ENCODE data around the gene DNAH6. TPM values are rescaled to one million over a fixed set of nuclear protein-coding genes. Genes with fewer than 3 reads are reported as not detected.

DNAH6 gene
- total RNA-seq, 1 experiment from 2014 or later: 0.39 TPM

DNA sequence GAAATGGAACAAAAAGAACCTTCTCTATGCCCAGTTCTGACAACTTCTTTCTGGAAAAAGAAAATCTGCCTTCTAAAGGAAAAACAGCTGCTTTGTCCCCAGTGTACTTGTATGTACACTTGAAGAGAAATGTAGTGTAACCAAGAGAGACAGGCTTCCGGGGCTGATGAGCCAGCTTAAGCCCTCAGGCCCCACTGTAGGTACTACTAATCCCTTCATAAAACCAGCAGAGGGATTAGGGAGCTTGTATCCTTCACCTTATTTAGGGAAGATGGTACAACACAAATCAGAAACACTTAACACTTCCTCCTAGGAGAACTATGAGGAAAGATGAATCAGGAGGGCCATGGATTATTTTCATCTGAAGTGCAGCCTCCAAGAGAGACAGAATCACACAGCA is 38.4 kb upstream of the DNAH6 start (continued):
- no peak for TF ChIP-seq JAZF1 (CRISPR knock-in tag; IDR thresholded peaks at IDR 0.05)
- TF ChIP-seq SMAD4 (CRISPR knock-in tag; IDR thresholded peaks at IDR 0.05): no peak
- TF ChIP-seq CTCF (IDR thresholded peaks at IDR 0.05): no peak
- TF ChIP-seq, protein P1, sequence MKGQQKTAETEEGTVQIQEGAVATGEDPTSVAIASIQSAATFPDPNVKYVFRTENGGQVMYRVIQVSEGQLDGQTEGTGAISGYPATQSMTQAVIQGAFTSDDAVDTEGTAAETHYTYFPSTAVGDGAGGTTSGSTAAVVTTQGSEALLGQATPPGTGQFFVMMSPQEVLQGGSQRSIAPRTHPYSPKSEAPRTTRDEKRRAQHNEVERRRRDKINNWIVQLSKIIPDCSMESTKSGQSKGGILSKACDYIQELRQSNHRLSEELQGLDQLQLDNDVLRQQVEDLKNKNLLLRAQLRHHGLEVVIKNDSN (CRISPR knock-in tag; IDR thresholded peaks at IDR 0.05): no peak
- TF ChIP-seq, protein P2, sequence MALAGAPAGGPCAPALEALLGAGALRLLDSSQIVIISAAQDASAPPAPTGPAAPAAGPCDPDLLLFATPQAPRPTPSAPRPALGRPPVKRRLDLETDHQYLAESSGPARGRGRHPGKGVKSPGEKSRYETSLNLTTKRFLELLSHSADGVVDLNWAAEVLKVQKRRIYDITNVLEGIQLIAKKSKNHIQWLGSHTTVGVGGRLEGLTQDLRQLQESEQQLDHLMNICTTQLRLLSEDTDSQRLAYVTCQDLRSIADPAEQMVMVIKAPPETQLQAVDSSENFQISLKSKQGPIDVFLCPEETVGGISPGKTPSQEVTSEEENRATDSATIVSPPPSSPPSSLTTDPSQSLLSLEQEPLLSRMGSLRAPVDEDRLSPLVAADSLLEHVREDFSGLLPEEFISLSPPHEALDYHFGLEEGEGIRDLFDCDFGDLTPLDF (CRISPR knock-in tag; IDR thresholded peaks at IDR 0.05): no peak
- TF ChIP-seq ZNF232 (CRISPR knock-in tag; IDR thresholded peaks at IDR 0.05): no peak
- TF ChIP-seq STAT6 (CRISPR knock-in tag; conservative IDR thresholded peaks at IDR 0.05; ENCODE audit: low read depth): no peak
- no peak for TF ChIP-seq SOX15 (CRISPR knock-in tag; IDR thresholded peaks at IDR 0.05)
- TF ChIP-seq MYBL2 (CRISPR knock-in tag; IDR thresholded peaks at IDR 0.05): no peak
- TF ChIP-seq KAT7 (CRISPR knock-in tag; IDR thresholded peaks at IDR 0.05; ENCODE audit: borderline replicate concordance): no peak

GRCh38 chr2:84478867-84479266 is 37.4 kb upstream of the DNAH6 start:
- H3K4me3 Mint-ChIP-seq: no peak overlapping the region
- TF ChIP-seq SP1 (CRISPR knock-in tag; conservative IDR thresholded peaks at IDR 0.05) (no peak), NFYB (CRISPR knock-in tag; conservative IDR thresholded peaks at IDR 0.05; ENCODE audit: low read depth) (no peak), MXD4 (CRISPR knock-in tag; IDR thresholded peaks at IDR 0.05; ENCODE audit: borderline replicate concordance) (no peak), NFE2L1 (CRISPR knock-in tag; IDR thresholded peaks at IDR 0.05) (no peak), ZNF281 (CRISPR knock-in tag; IDR thresholded peaks at IDR 0.05) (no peak), CBFB (CRISPR knock-in tag; IDR thresholded peaks at IDR 0.05; ENCODE audit: low read depth) (no peak)
- TF ChIP-seq, protein P3, sequence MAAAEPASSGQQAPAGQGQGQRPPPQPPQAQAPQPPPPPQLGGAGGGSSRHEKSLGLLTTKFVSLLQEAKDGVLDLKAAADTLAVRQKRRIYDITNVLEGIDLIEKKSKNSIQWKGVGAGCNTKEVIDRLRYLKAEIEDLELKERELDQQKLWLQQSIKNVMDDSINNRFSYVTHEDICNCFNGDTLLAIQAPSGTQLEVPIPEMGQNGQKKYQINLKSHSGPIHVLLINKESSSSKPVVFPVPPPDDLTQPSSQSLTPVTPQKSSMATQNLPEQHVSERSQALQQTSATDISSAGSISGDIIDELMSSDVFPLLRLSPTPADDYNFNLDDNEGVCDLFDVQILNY (CRISPR knock-in tag; IDR thresholded peaks at IDR 0.05): no peak
- TF ChIP-seq, protein P2 (CRISPR knock-in tag; IDR thresholded peaks at IDR 0.05): no peak
- ChIA-PET CTCF (no interaction called here), POLR2A (no interaction called here)
- ATAC-seq (no peak), DNase-seq (ENCODE audit: low spot score) (no peak)
- H3K27me3 Mint-ChIP-seq (ENCODE audit: low read depth): peaks cover 6% of the 10 kb centered on the region; the same call in 1 of the 2 replicates
- H3K36me3 Mint-ChIP-seq: peaks cover 17% of the 10 kb centered on the region
- no peak overlapping the region for H3K27ac Mint-ChIP-seq
- H3K9me3 Mint-ChIP-seq: peaks cover 50% of the 10 kb centered on the region
- no peaks in the 10 kb centered on the region for H3K4me1 Mint-ChIP-seq

All from WTC11 (cell line).